Measurements from ENCODE around the gene RHBDL3. TPM values are rescaled to one million over a fixed set of nuclear protein-coding genes. Genes with fewer than 3 reads are reported as not detected.

RHBDL3 gene
- total RNA-seq, 1 experiment from 2014 or later: 0.80 TPM

DNA sequence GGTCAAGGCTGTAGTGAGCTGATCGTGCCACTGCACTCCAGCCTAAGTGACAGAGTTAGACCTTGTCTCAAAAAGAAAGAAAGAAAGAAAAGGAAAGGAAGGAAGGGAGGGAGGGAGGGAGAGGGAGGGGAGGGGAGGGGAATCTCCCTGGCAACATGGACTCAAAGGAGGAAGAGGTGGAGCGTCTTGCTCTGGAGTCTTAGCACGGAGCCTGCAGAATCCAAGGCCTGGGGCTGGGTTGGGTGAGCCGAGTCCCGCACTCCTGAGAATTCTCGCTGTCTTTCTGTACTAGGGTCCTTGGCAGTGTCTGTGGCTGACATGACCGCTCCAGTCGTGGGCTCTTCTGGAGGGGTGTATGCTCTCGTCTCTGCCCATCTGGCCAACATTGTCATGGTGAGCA, 39.4 kb downstream of the RHBDL3 start:
- H3K4me1 ChIP-seq (ENCODE audit: insufficient read depth, low read length, poor library complexity, severe bottlenecking): no peaks in the 10 kb centered on the region
- intact Hi-C loops (cut with micrococcal nuclease; ENCODE audit: unreplicated experiment): no loop called here
- TF ChIP-seq, protein P1, sequence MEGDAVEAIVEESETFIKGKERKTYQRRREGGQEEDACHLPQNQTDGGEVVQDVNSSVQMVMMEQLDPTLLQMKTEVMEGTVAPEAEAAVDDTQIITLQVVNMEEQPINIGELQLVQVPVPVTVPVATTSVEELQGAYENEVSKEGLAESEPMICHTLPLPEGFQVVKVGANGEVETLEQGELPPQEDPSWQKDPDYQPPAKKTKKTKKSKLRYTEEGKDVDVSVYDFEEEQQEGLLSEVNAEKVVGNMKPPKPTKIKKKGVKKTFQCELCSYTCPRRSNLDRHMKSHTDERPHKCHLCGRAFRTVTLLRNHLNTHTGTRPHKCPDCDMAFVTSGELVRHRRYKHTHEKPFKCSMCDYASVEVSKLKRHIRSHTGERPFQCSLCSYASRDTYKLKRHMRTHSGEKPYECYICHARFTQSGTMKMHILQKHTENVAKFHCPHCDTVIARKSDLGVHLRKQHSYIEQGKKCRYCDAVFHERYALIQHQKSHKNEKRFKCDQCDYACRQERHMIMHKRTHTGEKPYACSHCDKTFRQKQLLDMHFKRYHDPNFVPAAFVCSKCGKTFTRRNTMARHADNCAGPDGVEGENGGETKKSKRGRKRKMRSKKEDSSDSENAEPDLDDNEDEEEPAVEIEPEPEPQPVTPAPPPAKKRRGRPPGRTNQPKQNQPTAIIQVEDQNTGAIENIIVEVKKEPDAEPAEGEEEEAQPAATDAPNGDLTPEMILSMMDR (conservative IDR thresholded peaks at IDR 0.05; ENCODE audit: low read depth, low read length): no peak
- no peak for TF ChIP-seq EZH2 (IDR thresholded peaks at IDR 0.05; ENCODE audit: borderline replicate concordance, low read depth, low read length, poor library complexity, severe bottlenecking)

DNA sequence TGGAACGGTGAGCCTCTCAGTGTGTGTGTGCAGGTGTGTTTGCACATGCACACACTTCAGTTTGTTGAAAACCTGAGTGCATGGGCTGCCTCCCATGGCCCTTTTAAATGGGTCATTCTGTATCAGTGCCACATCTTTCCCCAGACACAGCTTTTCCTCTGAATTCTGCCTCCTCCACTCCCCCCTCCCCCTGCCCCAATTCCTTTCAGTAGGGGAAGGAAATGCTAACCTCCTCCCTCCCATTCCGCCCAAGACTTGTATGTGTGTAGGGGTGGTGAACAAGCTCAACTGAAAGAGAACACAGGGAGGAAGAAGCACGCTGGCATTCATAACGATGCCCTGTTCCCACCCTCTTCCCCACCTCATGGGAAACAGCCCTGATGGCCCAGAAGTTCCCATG, 42.0 kb downstream of the RHBDL3 start:
- TF ChIP-seq, protein P1 (conservative IDR thresholded peaks at IDR 0.05; ENCODE audit: low read depth, low read length): no peak
- TF ChIP-seq EZH2 (IDR thresholded peaks at IDR 0.05; ENCODE audit: borderline replicate concordance, low read depth, low read length, poor library complexity, severe bottlenecking): no peak
- DNase-seq (ENCODE audit: low spot score): no peak
- intact Hi-C loops (cut with micrococcal nuclease; ENCODE audit: unreplicated experiment): no loop called here
- Histone ChIP-seq H3K27me3 (replicated peaks; ENCODE audit: insufficient read depth, low read depth, low read length, poor library complexity) (no peaks in the 10 kb centered on the region), H3K4me3 (ENCODE audit: low read depth, low read length, poor library complexity, severe bottlenecking) (no peak overlapping the region), H3K27ac (ENCODE audit: low read depth, low read length, poor library complexity, severe bottlenecking) (no peak overlapping the region), H3K36me3 (ENCODE audit: insufficient read depth, low read length, poor library complexity, severe bottlenecking) (no peaks in the 10 kb centered on the region), H3K4me1 (ENCODE audit: insufficient read depth, low read length, poor library complexity, severe bottlenecking) (peaks cover 7% of the 10 kb centered on the region), H3K9me3 (ENCODE audit: low read depth, low read length, poor library complexity, severe bottlenecking) (no peaks in the 10 kb centered on the region)
- BruUV-seq (replicated peaks): no TSS peak
- ChIA-PET POLR2A (ENCODE audit: low non-redundant PET) (no interaction called here), CTCF (no interaction called here)

More for the DNA sequence above, 39.4 kb downstream of the RHBDL3 start:
- Histone ChIP-seq H3K27ac (ENCODE audit: low read depth, low read length, poor library complexity, severe bottlenecking) (no peak overlapping the region), H3K9me3 (ENCODE audit: low read depth, low read length, poor library complexity, severe bottlenecking) (no peaks in the 10 kb centered on the region), H3K27me3 (replicated peaks; ENCODE audit: insufficient read depth, low read depth, low read length, poor library complexity) (no peaks in the 10 kb centered on the region), H3K36me3 (ENCODE audit: insufficient read depth, low read length, poor library complexity, severe bottlenecking) (no peaks in the 10 kb centered on the region), H3K4me3 (ENCODE audit: low read depth, low read length, poor library complexity, severe bottlenecking) (no peak overlapping the region)
- no peak for DNase-seq (ENCODE audit: low spot score)
- ChIA-PET CTCF (no interaction called here), POLR2A (ENCODE audit: low non-redundant PET) (no interaction called here)
- no TSS peak for BruUV-seq (replicated peaks)

DNA sequence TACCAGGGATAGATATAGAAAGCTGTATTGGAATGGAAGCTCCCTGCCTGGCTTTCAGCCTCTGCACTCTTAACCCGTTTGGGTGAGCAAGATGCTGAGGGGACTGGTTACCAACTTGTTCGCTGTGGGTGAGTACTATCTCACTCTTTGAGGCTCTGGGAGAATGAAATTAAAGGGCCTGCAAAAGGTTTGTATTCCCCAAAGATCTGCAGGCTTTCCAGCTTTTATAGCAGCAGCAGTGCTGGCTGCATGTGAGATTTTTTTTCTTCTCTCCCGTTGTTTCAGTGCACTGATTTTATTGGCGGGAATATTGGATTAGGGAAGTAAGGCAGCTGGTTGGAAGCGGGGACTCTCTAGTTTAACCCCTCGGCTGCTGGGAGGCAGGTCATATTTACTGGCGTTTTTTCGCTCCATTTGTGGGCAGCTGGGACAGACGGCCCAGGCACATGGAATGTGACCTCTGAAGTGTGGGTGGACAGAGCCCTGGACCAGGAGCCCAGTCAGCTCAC, 45.5 kb downstream of the RHBDL3 start:
- H3K27me3 ChIP-seq (replicated peaks; ENCODE audit: insufficient read depth, low read depth, low read length, poor library complexity): no peaks in the 10 kb centered on the region
- H3K4me3 ChIP-seq (ENCODE audit: low read depth, low read length, poor library complexity, severe bottlenecking): no peak overlapping the region
- no peaks in the 10 kb centered on the region for H3K9me3 ChIP-seq (ENCODE audit: low read depth, low read length, poor library complexity, severe bottlenecking)
- intact Hi-C loops (cut with micrococcal nuclease; ENCODE audit: unreplicated experiment): no loop called here
- no peak overlapping the region for H3K27ac ChIP-seq (ENCODE audit: low read depth, low read length, poor library complexity, severe bottlenecking)
- ChIA-PET CTCF (no interaction called here), POLR2A (ENCODE audit: low non-redundant PET) (no interaction called here)
- TF ChIP-seq, protein P1 (conservative IDR thresholded peaks at IDR 0.05; ENCODE audit: low read depth, low read length): no peak
- no peak for TF ChIP-seq EZH2 (IDR thresholded peaks at IDR 0.05; ENCODE audit: borderline replicate concordance, low read depth, low read length, poor library complexity, severe bottlenecking)
- peaks cover 7% of the 10 kb centered on the region for H3K4me1 ChIP-seq (ENCODE audit: insufficient read depth, low read length, poor library complexity, severe bottlenecking)
- no TSS peak for BruUV-seq (replicated peaks)
- peak; percentile 49 for DNase-seq (ENCODE audit: low spot score)
- H3K36me3 ChIP-seq (ENCODE audit: insufficient read depth, low read length, poor library complexity, severe bottlenecking): no peaks in the 10 kb centered on the region

Measured in A673 (cell line).